Neuronal stem cell (in vitro differentiated cells): ENCODE results near the gene APOOL.

Source experiments
- DNase-seq: peaks from one replicate; pipeline ENCODE4 v3.0.0-alpha.2; 2013; ENCODE audit warnings: low spot score
- H2AFZ ChIP-seq: one replicate; pipeline ENCODE4 v1.6.1; 2013; ENCODE audit warnings: mild to moderate bottlenecking, low read length, inconsistent platforms
- H2AK5ac ChIP-seq: 2 replicates; pipeline ENCODE4 v1.6.1; 2013; ENCODE audit warnings: low read depth, mild to moderate bottlenecking, inconsistent platforms, low read length, moderate library complexity, mixed read lengths
- H2BK120ac ChIP-seq: 2 replicates; pipeline ENCODE4 v1.6.1; 2013; ENCODE audit warnings: low read depth, mild to moderate bottlenecking, inconsistent platforms, low read length, moderate library complexity, mixed read lengths
- H2BK12ac ChIP-seq: one replicate; pipeline ENCODE4 v1.6.1; 2013; ENCODE audit warnings: low read length, inconsistent platforms
- H2BK15ac ChIP-seq: 2 replicates; pipeline ENCODE4 v1.6.1; 2013; ENCODE audit warnings: mild to moderate bottlenecking, low read length, inconsistent platforms, mixed read lengths
- H2BK5ac ChIP-seq: one replicate; pipeline ENCODE4 v1.6.1; 2013; ENCODE audit warnings: inconsistent platforms, mild to moderate bottlenecking, low read length, moderate library complexity
- H3K14ac ChIP-seq: one replicate; pipeline ENCODE4 v1.6.1; 2013; ENCODE audit warnings: low read length, inconsistent platforms
- H3K18ac ChIP-seq: 2 replicates; pipeline ENCODE4 v1.6.1; 2013; ENCODE audit warnings: low read length, inconsistent platforms
- H3K23ac ChIP-seq: 2 replicates; pipeline ENCODE4 v1.6.1; 2013; ENCODE audit warnings: low read depth, mild to moderate bottlenecking, mixed read lengths, low read length, inconsistent platforms; ENCODE audit not compliant: poor library complexity
- H3K27ac ChIP-seq: replicated peaks from 3 replicates; pipeline ENCODE4 v1.5.1; 2013; ENCODE audit warnings: low read length, inconsistent platforms
- H3K27me3 ChIP-seq, 3 experiments: 2 replicates each; pipeline ENCODE4 v1.6.1; 2013; ENCODE audit warnings: low read length in 3 of 3, mild to moderate bottlenecking in 2 of 3, inconsistent platforms in 1 of 3, low read depth in 1 of 3, mixed read lengths in 1 of 3, moderate library complexity in 1 of 3; ENCODE audit not compliant: control insufficient read depth in 3 of 3, insufficient read depth in 3 of 3
- H3K36me3 ChIP-seq, 2 donors: replicated peaks in 1 of 2; 2 replicates each; pipeline ENCODE4 v1.6.1; 2013; ENCODE audit warnings: low read length in 2 of 2; ENCODE audit not compliant: control insufficient read depth in 2 of 2, insufficient read depth in 2 of 2
- H3K4ac ChIP-seq: 2 replicates; pipeline ENCODE4 v1.6.1; 2013; ENCODE audit warnings: inconsistent platforms, mild to moderate bottlenecking, low read length, moderate library complexity
- H3K4me1 ChIP-seq, 2 donors: 1 replicate in 1 of 2; 2 replicates in 1 of 2; pipeline ENCODE4 v1.6.1; 2013; ENCODE audit warnings: low read length in 2 of 2, low read depth in 1 of 2; ENCODE audit not compliant: control insufficient read depth in 2 of 2, insufficient read depth in 1 of 2
- H3K4me2 ChIP-seq: one replicate; pipeline ENCODE4 v1.6.1; 2013; ENCODE audit warnings: mild to moderate bottlenecking, low read length, inconsistent platforms; ENCODE audit not compliant: insufficient read depth, poor library complexity, severe bottlenecking
- H3K4me3 ChIP-seq, 2 donors: 2 replicates each; pipeline ENCODE4 v1.5.1; 2013; ENCODE audit warnings: low read length in 2 of 2, mild to moderate bottlenecking in 2 of 2, inconsistent platforms in 1 of 2, moderate library complexity in 1 of 2
- H3K79me1 ChIP-seq: one replicate; pipeline ENCODE4 v1.6.1; 2013; ENCODE audit warnings: low read depth, mild to moderate bottlenecking, inconsistent platforms, low read length, moderate library complexity
- H3K9ac ChIP-seq: one replicate; pipeline ENCODE4 v1.6.1; 2013; ENCODE audit warnings: mild to moderate bottlenecking, low read depth, low read length, inconsistent platforms; ENCODE audit not compliant: poor library complexity
- H3K9me3 ChIP-seq, 2 donors: replicated peaks in 1 of 2; 2 replicates each; pipeline versions ENCODE3 to v1.6.1; 2013; ENCODE audit warnings: low read length in 2 of 2, mild to moderate bottlenecking in 2 of 2, inconsistent platforms in 1 of 2, low read depth in 1 of 2, mixed read lengths in 1 of 2, moderate library complexity in 1 of 2; ENCODE audit not compliant: control insufficient read depth in 2 of 2, insufficient read depth in 1 of 2
- H4K8ac ChIP-seq: one replicate; pipeline ENCODE4 v1.6.1; 2013; ENCODE audit warnings: low read depth, mild to moderate bottlenecking, inconsistent platforms, low read length, moderate library complexity
- H4K91ac ChIP-seq: one replicate; pipeline ENCODE4 v1.6.1; 2013; ENCODE audit warnings: low read length, low read depth, mild to moderate bottlenecking, inconsistent platforms; ENCODE audit not compliant: poor library complexity
- WGBS, 2 donors: extraction: QIAGEN DNeasy Blood & Tissue Kit; methylation state at CpG; one replicate each; pipeline ENCODE4 v1.1.7; 2013; ENCODE audit warnings: missing lambda C conversion rate in 2 of 2, mixed read lengths in 1 of 2; ENCODE audit not compliant: insufficient read length in 2 of 2, insufficient replicate concordance in 1 of 2; ENCODE audit errors: extremely low coverage in 2 of 2; 5-methylcytosine and 5-hydroxymethylcytosine counted together

The APOOL gene

GRCh38 chrX:85024044-85024443 is 20.4 kb downstream of the APOOL start:
- no peak overlapping the region for H3K9ac ChIP-seq
- no peak overlapping the region for H2BK5ac ChIP-seq
- no peak overlapping the region for H4K91ac ChIP-seq
- H3K9me3 ChIP-seq: no peaks in the 10 kb centered on the region
- no peak overlapping the region for H2AK5ac ChIP-seq
- H2BK120ac ChIP-seq: no peak overlapping the region
- no peak overlapping the region for H2BK15ac ChIP-seq
- peaks cover 6% of the 10 kb centered on the region for H3K79me1 ChIP-seq
- no peaks in the 10 kb centered on the region for H3K36me3 ChIP-seq
- no peak overlapping the region for H3K4me3 ChIP-seq
- no peak overlapping the region for H2AFZ ChIP-seq
- no peak overlapping the region for H4K8ac ChIP-seq
- no CpG with 5 or more reads among the region's 2 CpGs for WGBS, 2 donors
- H3K27ac ChIP-seq: no peak overlapping the region
- no peak overlapping the region for H2BK12ac ChIP-seq
- no peak overlapping the region for H3K23ac ChIP-seq
- no peak overlapping the region for H3K4ac ChIP-seq
- no peaks in the 10 kb centered on the region for H3K4me1 ChIP-seq
- no peak overlapping the region for H3K14ac ChIP-seq
- H3K18ac ChIP-seq: no peak overlapping the region
- DNase-seq: no peak
- no peak overlapping the region for H3K4me2 ChIP-seq
- no peaks in the 10 kb centered on the region for H3K27me3 ChIP-seq

- no CpG with 5 or more reads among the region's 3 CpGs for WGBS, 2 donors
- H3K14ac ChIP-seq: no peak overlapping the region
These were observed 20.9 kb downstream of the APOOL start for GRCh38 chrX:85024562-85024961.

DNA sequence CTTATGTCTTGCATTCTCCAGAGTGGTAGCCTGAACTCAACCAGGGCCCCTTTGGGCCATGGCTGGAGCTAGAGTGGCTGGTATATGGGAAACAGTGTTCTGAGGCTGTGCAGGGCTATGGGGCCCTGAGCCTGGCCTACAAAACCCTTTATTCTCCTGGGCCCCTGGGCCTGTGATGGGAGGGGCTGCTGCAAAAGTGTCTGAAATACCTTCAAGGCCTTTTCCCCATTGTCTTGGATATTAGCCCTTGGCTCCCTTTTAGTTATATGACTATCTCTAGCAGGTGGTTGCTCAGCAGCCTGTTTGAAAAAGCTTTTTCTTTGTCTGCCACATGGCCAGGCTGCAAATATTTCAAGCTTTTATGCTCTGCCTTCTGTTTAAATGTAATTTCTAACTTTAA is 22.5 kb downstream of the APOOL start:
- Histone ChIP-seq H3K18ac (no peak overlapping the region), H3K4me1 (no peaks in the 10 kb centered on the region), H4K8ac (no peak overlapping the region), H3K79me1 (peaks cover 2% of the 10 kb centered on the region), H3K14ac (no peak overlapping the region), H3K4me2 (no peak overlapping the region), H2BK5ac (no peak overlapping the region), H3K4me3 (no peak overlapping the region), H3K27me3 (no peaks in the 10 kb centered on the region), H3K27ac (no peak overlapping the region), H2BK120ac (no peak overlapping the region), H3K9me3 (no peaks in the 10 kb centered on the region), H3K9ac (no peak overlapping the region), H2AFZ (no peak overlapping the region), H2BK12ac (no peak overlapping the region), H4K91ac (no peak overlapping the region), H3K23ac (no peak overlapping the region), H3K4ac (no peak overlapping the region), H2BK15ac (no peak overlapping the region), H2AK5ac (no peak overlapping the region), H3K36me3 (no peaks in the 10 kb centered on the region)
- DNase-seq: no peak

More at GRCh38 chrX:85024562-85024961, 20.9 kb downstream of the APOOL start:
- Histone ChIP-seq H3K18ac (no peak overlapping the region), H4K8ac (no peak overlapping the region), H3K27ac (no peak overlapping the region), H3K79me1 (peaks cover 6% of the 10 kb centered on the region), H2BK12ac (no peak overlapping the region), H2AK5ac (no peak overlapping the region), H3K4me2 (no peak overlapping the region), H3K23ac (no peak overlapping the region), H3K9me3 (no peaks in the 10 kb centered on the region), H3K9ac (no peak overlapping the region), H3K27me3 (no peaks in the 10 kb centered on the region), H3K4me3 (no peak overlapping the region), H3K4me1 (no peaks in the 10 kb centered on the region), H3K36me3 (no peaks in the 10 kb centered on the region), H2BK15ac (no peak overlapping the region), H2BK120ac (no peak overlapping the region), H2BK5ac (no peak overlapping the region), H3K4ac (no peak overlapping the region), H2AFZ (no peak overlapping the region), H4K91ac (no peak overlapping the region)
- DNase-seq: no peak

DNA sequence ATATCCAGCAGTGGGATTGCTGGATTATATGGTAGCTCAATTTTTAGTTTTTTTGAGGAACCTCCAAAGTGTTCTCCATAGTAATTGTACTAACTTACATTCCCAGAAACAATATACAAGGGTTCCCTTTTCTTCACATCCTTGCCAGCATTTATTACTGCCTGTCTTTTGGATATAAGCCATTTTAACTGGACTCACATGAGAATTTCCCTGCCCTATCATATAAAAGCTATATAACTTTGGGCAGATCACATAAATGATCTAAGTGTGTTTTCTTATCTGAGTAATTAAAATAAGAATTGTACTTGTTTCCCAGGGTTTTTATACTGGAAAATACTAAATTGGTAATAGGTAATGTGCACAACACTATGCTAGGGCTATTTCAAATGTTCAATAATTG is 25.4 kb downstream of the APOOL start:
- Histone ChIP-seq H3K27me3 (no peaks in the 10 kb centered on the region), H3K23ac (no peak overlapping the region), H2AK5ac (no peak overlapping the region), H2BK120ac (no peak overlapping the region), H3K9me3 (no peaks in the 10 kb centered on the region), H3K4me1 (no peaks in the 10 kb centered on the region), H3K79me1 (peaks cover 2% of the 10 kb centered on the region), H2BK5ac (no peak overlapping the region), H3K9ac (no peak overlapping the region), H3K4me3 (no peak overlapping the region), H3K18ac (no peak overlapping the region), H2BK15ac (no peak overlapping the region), H3K14ac (no peak overlapping the region), H3K4ac (no peak overlapping the region), H2AFZ (no peak overlapping the region), H4K8ac (no peak overlapping the region), H3K36me3 (no peaks in the 10 kb centered on the region), H3K27ac (no peak overlapping the region), H4K91ac (no peak overlapping the region), H3K4me2 (no peak overlapping the region), H2BK12ac (no peak overlapping the region)
- no peak for DNase-seq
